ENCODE results near the gene ZNF717.
"Not testable (repeated sequence)": the region's sequence is repeated elsewhere in the genome, so short reads cannot be mapped to it uniquely, and the experiment has no call there.

DNA sequence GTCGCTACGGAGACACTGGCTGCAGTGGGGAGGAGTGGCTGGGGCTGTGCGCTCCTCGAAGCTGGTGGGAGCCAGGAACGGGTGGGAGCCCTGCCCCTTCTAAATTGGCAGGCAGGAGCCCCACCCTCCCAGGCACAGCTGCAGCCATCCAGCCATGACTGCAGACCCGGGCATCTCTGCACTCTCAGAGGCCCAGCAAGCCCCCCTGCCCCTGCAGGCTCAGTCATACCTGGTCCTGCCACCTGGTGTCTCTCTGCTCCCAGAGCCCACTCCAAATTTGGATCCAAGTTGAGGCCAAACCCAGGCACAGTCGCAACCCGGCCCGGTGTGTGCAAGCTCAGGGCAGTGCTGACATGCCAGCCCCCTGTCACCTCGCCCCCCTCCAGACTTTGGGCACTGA lies 13.7 kb downstream of the ZNF717 start:
- not testable (repeated sequence) for TF ChIP-seq POLR2A (IDR thresholded peaks at IDR 0.05)
- TF ChIP-seq, protein P1, sequence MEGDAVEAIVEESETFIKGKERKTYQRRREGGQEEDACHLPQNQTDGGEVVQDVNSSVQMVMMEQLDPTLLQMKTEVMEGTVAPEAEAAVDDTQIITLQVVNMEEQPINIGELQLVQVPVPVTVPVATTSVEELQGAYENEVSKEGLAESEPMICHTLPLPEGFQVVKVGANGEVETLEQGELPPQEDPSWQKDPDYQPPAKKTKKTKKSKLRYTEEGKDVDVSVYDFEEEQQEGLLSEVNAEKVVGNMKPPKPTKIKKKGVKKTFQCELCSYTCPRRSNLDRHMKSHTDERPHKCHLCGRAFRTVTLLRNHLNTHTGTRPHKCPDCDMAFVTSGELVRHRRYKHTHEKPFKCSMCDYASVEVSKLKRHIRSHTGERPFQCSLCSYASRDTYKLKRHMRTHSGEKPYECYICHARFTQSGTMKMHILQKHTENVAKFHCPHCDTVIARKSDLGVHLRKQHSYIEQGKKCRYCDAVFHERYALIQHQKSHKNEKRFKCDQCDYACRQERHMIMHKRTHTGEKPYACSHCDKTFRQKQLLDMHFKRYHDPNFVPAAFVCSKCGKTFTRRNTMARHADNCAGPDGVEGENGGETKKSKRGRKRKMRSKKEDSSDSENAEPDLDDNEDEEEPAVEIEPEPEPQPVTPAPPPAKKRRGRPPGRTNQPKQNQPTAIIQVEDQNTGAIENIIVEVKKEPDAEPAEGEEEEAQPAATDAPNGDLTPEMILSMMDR (IDR thresholded peaks at IDR 0.05) = not testable (repeated sequence)

Measured in body of pancreas (tissue), 4 donors.